HEK293 (cell line): Measurements from ENCODE around the gene TNIP1.

Experiments used
- CTCF ChIA-PET: fragments of 350-600 bp; formaldehyde crosslinking; extraction: SDS; loops from one replicate; lab custom pipeline; 2021; ENCODE audit warnings: antibody characterized with exemption; lab: Yijun Ruan, JAX
- POLR2A ChIA-PET: fragments of 300-600 bp; formaldehyde crosslinking; extraction: SDS; loops from one replicate; lab custom pipeline; 2020; ENCODE audit warnings: antibody characterized with exemption, inconsistent platforms; lab: Yijun Ruan, JAX
- H3K27ac ChIP-seq: fragments of 200-500 bp; sonication (Bioruptor generic); 2 replicates; pipeline ENCODE4 v1.5.1; 2014; ENCODE audit warnings: low read depth, low read length, control low read depth, inconsistent platforms; ENCODE audit errors: extremely low read depth
- H3K36me3 ChIP-seq, 2 experiments: fragments of 200-500 bp in 1 of 2; sonication (Bioruptor generic) in 1 of 2; 1 replicate in 1 of 2; 2 replicates in 1 of 2; pipeline ENCODE4 v1.5.1; 2014 to 2017; ENCODE audit warnings: inconsistent platforms in 2 of 2, low read length in 2 of 2; ENCODE audit not compliant: control insufficient read depth in 2 of 2, insufficient read depth in 1 of 2
- H3K4me1 ChIP-seq: fragments of 200-500 bp; sonication (Bioruptor generic); 2 replicates; pipeline ENCODE4 v1.5.1; 2014; ENCODE audit warnings: mild to moderate bottlenecking, low read length, inconsistent platforms; ENCODE audit not compliant: control insufficient read depth, insufficient read depth
- H3K4me3 ChIP-seq: 2 replicates; pipeline ENCODE4 v1.5.1; 2011; ENCODE audit warnings: low read depth, mild to moderate bottlenecking, control low read depth, low read length, moderate library complexity
- H3K9me3 ChIP-seq: fragments of 200-500 bp; sonication (Bioruptor generic); 2 replicates; pipeline ENCODE4 v1.5.1; 2014; ENCODE audit warnings: low read depth, low read length, inconsistent platforms; ENCODE audit not compliant: control insufficient read depth, insufficient read depth
- BCL11A ChIP-seq: fragments of 450-650 bp; formaldehyde crosslinking; IDR thresholded peaks from 2 replicates; pipeline ENCODE4 v1.5.1; 2016; ENCODE audit warnings: low read depth, missing biosample characterization, missing genetic modification characterization
- HOXC10 ChIP-seq: sonication (generic); formaldehyde crosslinking; IDR thresholded peaks from 2 replicates; pipeline ENCODE4 v1.8.1; 2023; ENCODE audit warnings: mild to moderate bottlenecking, missing genetic modification reagents
- KLF10 ChIP-seq: fragments of 450-650 bp; IDR thresholded peaks from 2 replicates; pipeline ENCODE4 v1.5.1; 2018; ENCODE audit warnings: missing biosample characterization, mild to moderate bottlenecking, missing genetic modification characterization
- KLF9 ChIP-seq: fragments of 450-650 bp; formaldehyde crosslinking; IDR thresholded peaks from 2 replicates; pipeline ENCODE4 v1.5.1; 2016; ENCODE audit warnings: missing biosample characterization, missing genetic modification characterization, low read depth
- MEIS1 ChIP-seq: sonication (generic); formaldehyde crosslinking; IDR thresholded peaks from 2 replicates; pipeline ENCODE4 v1.8.1; 2022; ENCODE audit warnings: missing genetic modification reagents, mild to moderate bottlenecking, borderline replicate concordance
- OSR2 ChIP-seq: fragments of 450-650 bp; formaldehyde crosslinking; IDR thresholded peaks from 2 replicates; pipeline ENCODE4 v1.5.1; 2016; ENCODE audit warnings: missing biosample characterization, missing genetic modification characterization
- OVOL3 ChIP-seq: fragments of 450-650 bp; formaldehyde crosslinking; IDR thresholded peaks from 2 replicates; pipeline ENCODE4 v1.5.1; 2016; ENCODE audit warnings: missing biosample characterization, missing genetic modification characterization
- PRDM1 ChIP-seq: fragments of 450-650 bp; formaldehyde crosslinking; IDR thresholded peaks from 2 replicates; pipeline ENCODE4; 2016; ENCODE audit warnings: missing biosample characterization, missing genetic modification characterization
- ZNF114 ChIP-seq: fragments of 450-650 bp; formaldehyde crosslinking; IDR thresholded peaks from 2 replicates; pipeline ENCODE4 v1.5.0; 2017; ENCODE audit warnings: missing biosample characterization, missing genetic modification characterization
- ZNF132 ChIP-seq: fragments of 450-650 bp; formaldehyde crosslinking; IDR thresholded peaks from 2 replicates; pipeline ENCODE4 v1.5.1; 2017; ENCODE audit warnings: missing biosample characterization, missing genetic modification characterization, borderline replicate concordance
- ZNF133 ChIP-seq: fragments of 450-650 bp; formaldehyde crosslinking; IDR thresholded peaks from 2 replicates; pipeline ENCODE4 v1.5.1; 2016; ENCODE audit warnings: missing biosample characterization, missing genetic modification characterization
- ZNF16 ChIP-seq: fragments of 450-650 bp; formaldehyde crosslinking; IDR thresholded peaks from 2 replicates; pipeline ENCODE4 v1.5.1; 2016; ENCODE audit warnings: low read depth, missing biosample characterization, missing genetic modification characterization
- ZNF18 ChIP-seq: fragments of 450-650 bp; formaldehyde crosslinking; IDR thresholded peaks from 2 replicates; pipeline ENCODE4 v1.5.1; 2016; ENCODE audit warnings: missing biosample characterization, missing genetic modification characterization
- ZNF292 ChIP-seq: fragments of 450-650 bp; formaldehyde crosslinking; IDR thresholded peaks from 2 replicates; pipeline ENCODE4 v1.5.1; 2016; ENCODE audit warnings: low read depth, missing biosample characterization, missing genetic modification characterization, borderline replicate concordance
- ZNF350 ChIP-seq: fragments of 450-650 bp; formaldehyde crosslinking; IDR thresholded peaks from 2 replicates; pipeline ENCODE4 v1.5.0; 2017; ENCODE audit warnings: missing biosample characterization, mild to moderate bottlenecking, missing genetic modification characterization
- ZNF530 ChIP-seq: fragments of 450-650 bp; formaldehyde crosslinking; IDR thresholded peaks from 2 replicates; pipeline ENCODE4 v1.5.1; 2016; ENCODE audit warnings: low read depth, missing biosample characterization, missing genetic modification characterization
- ZNF580 ChIP-seq: fragments of 450-650 bp; formaldehyde crosslinking; IDR thresholded peaks from 2 replicates; pipeline ENCODE4 v1.5.1; 2016; ENCODE audit warnings: missing biosample characterization, missing genetic modification characterization
- ZNF76 ChIP-seq: fragments of 450-650 bp; formaldehyde crosslinking; IDR thresholded peaks from 2 replicates; pipeline ENCODE4; 2016; ENCODE audit warnings: low read depth, missing biosample characterization, missing genetic modification characterization, borderline replicate concordance
- ZNF792 ChIP-seq: fragments of 450-650 bp; formaldehyde crosslinking; IDR thresholded peaks from 2 replicates; pipeline ENCODE4 v1.5.1; 2016; ENCODE audit warnings: missing biosample characterization, missing genetic modification characterization
- ZNF843 ChIP-seq: fragments of 450-650 bp; formaldehyde crosslinking; IDR thresholded peaks from 2 replicates; pipeline ENCODE4 v1.5.1; 2016; ENCODE audit warnings: missing biosample characterization, missing genetic modification characterization
- TF ChIP-seq, protein P1 (sequence below): fragments of 450-650 bp; formaldehyde crosslinking; conservative IDR thresholded peaks from 2 replicates; pipeline ENCODE4 v1.5.1; 2016; ENCODE audit warnings: low read depth, missing biosample characterization, missing genetic modification characterization
- TF ChIP-seq, protein P2 (sequence below): fragments of 450-650 bp; IDR thresholded peaks from 2 replicates; pipeline ENCODE4 v1.5.1; 2018; ENCODE audit warnings: missing biosample characterization, missing genetic modification characterization
- TF ChIP-seq, protein P3 (sequence below): fragments of 450-650 bp; IDR thresholded peaks from 2 replicates; pipeline ENCODE4 v1.5.1; 2018; ENCODE audit warnings: missing biosample characterization, mild to moderate bottlenecking, missing genetic modification characterization
- TF ChIP-seq, protein P4 (sequence below): fragments of 450-650 bp; formaldehyde crosslinking; IDR thresholded peaks from 2 replicates; pipeline ENCODE4 v1.5.1; 2016; ENCODE audit warnings: missing biosample characterization, missing genetic modification characterization, borderline replicate concordance

TNIP1 gene

DNA sequence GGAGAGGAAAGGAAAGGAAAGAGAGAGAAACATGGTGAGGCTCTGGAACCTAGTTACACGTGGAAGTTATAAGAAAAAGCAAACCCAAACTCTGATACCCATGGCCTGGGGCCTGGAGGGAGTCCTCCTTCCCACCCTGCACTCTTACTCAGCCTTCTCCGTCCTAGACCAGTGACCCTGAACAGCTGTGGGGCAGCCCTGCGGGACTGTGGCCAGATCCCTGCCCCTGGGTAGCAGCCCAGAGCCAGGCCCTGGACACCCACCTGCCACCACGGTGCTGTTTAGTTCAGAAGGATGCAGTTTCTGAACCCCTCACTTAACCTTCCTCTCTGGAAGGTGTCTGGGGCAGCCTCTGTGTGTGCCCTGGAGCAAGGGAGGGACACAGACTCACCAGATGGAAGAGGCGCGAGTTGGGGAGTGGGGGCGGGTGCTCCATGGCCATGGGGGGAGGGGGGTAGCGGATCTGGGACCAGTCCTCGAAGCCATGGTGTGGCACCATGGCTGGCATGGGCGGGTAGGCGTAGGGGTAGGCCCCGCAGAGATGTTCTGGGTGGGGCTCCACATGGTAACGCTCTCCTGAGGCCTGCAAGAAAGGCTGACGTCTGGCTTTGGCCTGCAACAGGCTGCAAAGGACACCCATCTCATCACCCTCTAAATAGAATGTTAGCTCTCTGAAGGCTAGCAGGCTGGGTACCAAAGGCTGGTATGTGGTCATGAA lies 47.5 kb downstream of the TNIP1 start (continued):
- TF ChIP-seq ZNF18 = no peak
- TF ChIP-seq, protein P1, sequence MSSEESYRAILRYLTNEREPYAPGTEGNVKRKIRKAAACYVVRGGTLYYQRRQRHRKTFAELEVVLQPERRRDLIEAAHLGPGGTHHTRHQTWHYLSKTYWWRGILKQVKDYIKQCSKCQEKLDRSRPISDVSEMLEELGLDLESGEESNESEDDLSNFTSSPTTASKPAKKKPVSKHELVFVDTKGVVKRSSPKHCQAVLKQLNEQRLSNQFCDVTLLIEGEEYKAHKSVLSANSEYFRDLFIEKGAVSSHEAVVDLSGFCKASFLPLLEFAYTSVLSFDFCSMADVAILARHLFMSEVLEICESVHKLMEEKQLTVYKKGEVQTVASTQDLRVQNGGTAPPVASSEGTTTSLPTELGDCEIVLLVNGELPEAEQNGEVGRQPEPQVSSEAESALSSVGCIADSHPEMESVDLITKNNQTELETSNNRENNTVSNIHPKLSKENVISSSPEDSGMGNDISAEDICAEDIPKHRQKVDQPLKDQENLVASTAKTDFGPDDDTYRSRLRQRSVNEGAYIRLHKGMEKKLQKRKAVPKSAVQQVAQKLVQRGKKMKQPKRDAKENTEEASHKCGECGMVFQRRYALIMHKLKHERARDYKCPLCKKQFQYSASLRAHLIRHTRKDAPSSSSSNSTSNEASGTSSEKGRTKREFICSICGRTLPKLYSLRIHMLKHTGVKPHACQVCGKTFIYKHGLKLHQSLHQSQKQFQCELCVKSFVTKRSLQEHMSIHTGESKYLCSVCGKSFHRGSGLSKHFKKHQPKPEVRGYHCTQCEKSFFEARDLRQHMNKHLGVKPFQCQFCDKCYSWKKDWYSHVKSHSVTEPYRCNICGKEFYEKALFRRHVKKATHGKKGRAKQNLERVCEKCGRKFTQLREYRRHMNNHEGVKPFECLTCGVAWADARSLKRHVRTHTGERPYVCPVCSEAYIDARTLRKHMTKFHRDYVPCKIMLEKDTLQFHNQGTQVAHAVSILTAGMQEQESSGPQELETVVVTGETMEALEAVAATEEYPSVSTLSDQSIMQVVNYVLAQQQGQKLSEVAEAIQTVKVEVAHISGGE = no peak
- TF ChIP-seq, protein P2, sequence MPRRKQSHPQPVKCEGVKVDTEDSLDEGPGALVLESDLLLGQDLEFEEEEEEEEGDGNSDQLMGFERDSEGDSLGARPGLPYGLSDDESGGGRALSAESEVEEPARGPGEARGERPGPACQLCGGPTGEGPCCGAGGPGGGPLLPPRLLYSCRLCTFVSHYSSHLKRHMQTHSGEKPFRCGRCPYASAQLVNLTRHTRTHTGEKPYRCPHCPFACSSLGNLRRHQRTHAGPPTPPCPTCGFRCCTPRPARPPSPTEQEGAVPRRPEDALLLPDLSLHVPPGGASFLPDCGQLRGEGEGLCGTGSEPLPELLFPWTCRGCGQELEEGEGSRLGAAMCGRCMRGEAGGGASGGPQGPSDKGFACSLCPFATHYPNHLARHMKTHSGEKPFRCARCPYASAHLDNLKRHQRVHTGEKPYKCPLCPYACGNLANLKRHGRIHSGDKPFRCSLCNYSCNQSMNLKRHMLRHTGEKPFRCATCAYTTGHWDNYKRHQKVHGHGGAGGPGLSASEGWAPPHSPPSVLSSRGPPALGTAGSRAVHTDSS = no peak
- TF ChIP-seq, protein P3, sequence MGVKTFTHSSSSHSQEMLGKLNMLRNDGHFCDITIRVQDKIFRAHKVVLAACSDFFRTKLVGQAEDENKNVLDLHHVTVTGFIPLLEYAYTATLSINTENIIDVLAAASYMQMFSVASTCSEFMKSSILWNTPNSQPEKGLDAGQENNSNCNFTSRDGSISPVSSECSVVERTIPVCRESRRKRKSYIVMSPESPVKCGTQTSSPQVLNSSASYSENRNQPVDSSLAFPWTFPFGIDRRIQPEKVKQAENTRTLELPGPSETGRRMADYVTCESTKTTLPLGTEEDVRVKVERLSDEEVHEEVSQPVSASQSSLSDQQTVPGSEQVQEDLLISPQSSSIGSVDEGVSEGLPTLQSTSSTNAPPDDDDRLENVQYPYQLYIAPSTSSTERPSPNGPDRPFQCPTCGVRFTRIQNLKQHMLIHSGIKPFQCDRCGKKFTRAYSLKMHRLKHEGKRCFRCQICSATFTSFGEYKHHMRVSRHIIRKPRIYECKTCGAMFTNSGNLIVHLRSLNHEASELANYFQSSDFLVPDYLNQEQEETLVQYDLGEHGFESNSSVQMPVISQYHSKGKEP = no peak
- TF ChIP-seq OSR2 (tag by site-specific recombination) = no peak
- TF ChIP-seq BCL11A (tag by site-specific recombination) = no peak
- TF ChIP-seq ZNF292 (tag by site-specific recombination) = no peak
- TF ChIP-seq ZNF76 (tag by site-specific recombination) = no peak
- no peak for TF ChIP-seq ZNF350 (tag by site-specific recombination)
- no peak for TF ChIP-seq ZNF114 (tag by site-specific recombination)
- TF ChIP-seq ZNF16 (tag by site-specific recombination) = no peak

DNA sequence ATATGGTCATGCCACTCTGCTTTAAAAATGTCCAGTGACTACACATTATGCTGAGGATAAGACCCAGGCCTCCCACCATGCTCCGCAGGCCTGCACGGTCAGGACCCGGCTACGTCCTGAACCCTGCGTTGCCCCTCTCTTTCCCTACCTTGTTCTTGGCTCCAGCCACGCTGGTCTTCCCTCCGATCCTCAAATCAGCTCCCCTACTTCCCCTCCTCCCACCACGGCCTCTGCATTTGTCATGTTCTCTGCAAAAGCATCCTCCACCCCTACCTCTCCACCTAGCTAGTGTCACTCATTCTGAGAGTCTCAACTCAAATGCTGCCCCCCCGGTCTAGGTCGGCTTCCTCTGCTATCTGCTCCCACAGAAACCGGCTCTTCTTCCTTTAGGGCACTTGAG lies 49.3 kb downstream of the TNIP1 start:
- no peak overlapping the region for H3K4me3 ChIP-seq
- no peak overlapping the region for H3K27ac ChIP-seq
- no peaks in the 10 kb centered on the region for H3K9me3 ChIP-seq
- peaks cover 5 to 87% of the 10 kb centered on the region in 2 experiments; a peak in 2 of 3 replicates for H3K36me3 ChIP-seq
- H3K4me1 ChIP-seq = 0 out of 2 replicates have a peak, but pooled peaks cover under 1% of the 10 kb centered on the region
- ChIA-PET CTCF (interaction anchor here (1.0 to 1.9 kb wide), 2 partner anchors 17 to 83 kb away, joined by 4 to 8 read pairs; no protein-coding TSS in a partner anchor), POLR2A (no interaction called here)
- no peak for TF ChIP-seq ZNF133 (tag by site-specific recombination)
- TF ChIP-seq ZNF580 (tag by site-specific recombination) = no peak
- no peak for TF ChIP-seq ZNF292 (tag by site-specific recombination)
- TF ChIP-seq ZNF132 (tag by site-specific recombination) = no peak
- no peak for TF ChIP-seq MEIS1 (CRISPR knock-in tag)
- TF ChIP-seq HOXC10 (CRISPR knock-in tag) = no peak
- TF ChIP-seq OVOL3 (tag by site-specific recombination) = no peak
- no peak for TF ChIP-seq KLF10 (tag by site-specific recombination)
- no peak for TF ChIP-seq PRDM1 (tag by site-specific recombination)
- TF ChIP-seq ZNF792 = no peak
- no peak for TF ChIP-seq ZNF843 (tag by site-specific recombination)
- TF ChIP-seq ZNF530 = no peak
- no peak for TF ChIP-seq KLF9 (tag by site-specific recombination)
- TF ChIP-seq, protein P4, sequence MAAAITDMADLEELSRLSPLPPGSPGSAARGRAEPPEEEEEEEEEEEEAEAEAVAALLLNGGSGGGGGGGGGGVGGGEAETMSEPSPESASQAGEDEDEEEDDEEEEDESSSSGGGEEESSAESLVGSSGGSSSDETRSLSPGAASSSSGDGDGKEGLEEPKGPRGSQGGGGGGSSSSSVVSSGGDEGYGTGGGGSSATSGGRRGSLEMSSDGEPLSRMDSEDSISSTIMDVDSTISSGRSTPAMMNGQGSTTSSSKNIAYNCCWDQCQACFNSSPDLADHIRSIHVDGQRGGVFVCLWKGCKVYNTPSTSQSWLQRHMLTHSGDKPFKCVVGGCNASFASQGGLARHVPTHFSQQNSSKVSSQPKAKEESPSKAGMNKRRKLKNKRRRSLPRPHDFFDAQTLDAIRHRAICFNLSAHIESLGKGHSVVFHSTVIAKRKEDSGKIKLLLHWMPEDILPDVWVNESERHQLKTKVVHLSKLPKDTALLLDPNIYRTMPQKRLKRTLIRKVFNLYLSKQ (tag by site-specific recombination) = no peak
